Mesothelial cell of epicardium (in vitro differentiated cells): ENCODE measurements around the gene EXOC7. TPM values are rescaled to one million over a fixed set of nuclear protein-coding genes. Genes with fewer than 3 reads are reported as not detected.
"Not testable (repeated sequence)": the region's sequence is repeated elsewhere in the genome, so short reads cannot be mapped to it uniquely, and the experiment has no call there.

Source experiments
- DNase-seq, 2 experiments: peaks; one replicate each; pipeline ENCODE4 v3.0.0; 2021; ENCODE audit warnings: low spot score in 2 of 2; ENCODE audit not compliant: unreplicated experiment in 2 of 2
- H3K27ac Mint-ChIP-seq: 2 replicates; pipeline ENCODE4 v1.8.0; 2021; ENCODE audit warnings: mixed read lengths
- H3K27me3 Mint-ChIP-seq: 2 replicates; pipeline ENCODE4 v1.8.0; 2021; ENCODE audit warnings: low read depth, mixed read lengths
- H3K36me3 Mint-ChIP-seq: 2 replicates; pipeline ENCODE4 v1.8.0; 2021; ENCODE audit warnings: mixed read lengths
- H3K4me1 Mint-ChIP-seq: 2 replicates; pipeline ENCODE4 v1.8.0; 2021; ENCODE audit warnings: mixed read lengths
- H3K4me3 Mint-ChIP-seq: 2 replicates; pipeline ENCODE4 v1.8.0; 2021; ENCODE audit warnings: mild to moderate bottlenecking, moderate library complexity, mixed read lengths
- H3K9me3 Mint-ChIP-seq: 2 replicates; pipeline ENCODE4 v1.8.0; 2021; ENCODE audit warnings: mixed read lengths
- total RNA-seq: library from RNA; stranded (reverse); gene quantifications from 3 replicates; pipeline ENCODE4 v1.2.1, GENCODE V29; 2021
- TF ChIP-seq, protein P1 (sequence below): fragments of 200-600 bp; sonication (generic); IDR thresholded peaks from one replicate; pipeline ENCODE4 v1.5.0; 2021; ENCODE audit warnings: antibody characterized with exemption; ENCODE audit not compliant: unreplicated experiment

Gene EXOC7
- total RNA-seq, 1 donor from 2014 or later = 261 TPM

DNA sequence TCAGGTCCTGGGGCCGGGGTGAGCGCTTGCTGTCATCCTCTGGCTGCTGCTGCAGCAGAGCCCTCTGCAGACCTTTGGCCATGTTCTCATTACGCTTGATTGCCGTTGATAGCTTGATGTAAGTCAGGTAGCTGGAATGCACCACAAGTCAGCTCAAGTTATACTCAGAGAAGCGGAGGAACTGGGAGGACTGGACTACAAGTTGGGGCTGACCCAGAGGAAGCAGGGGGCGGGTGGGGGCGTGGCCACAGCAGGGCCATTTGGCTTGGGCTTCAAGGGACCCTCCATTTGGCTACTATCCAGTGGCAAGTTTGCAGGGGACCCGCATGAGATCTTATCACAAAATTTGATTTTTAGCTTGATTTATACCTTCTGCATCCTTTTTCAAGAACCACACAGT is 57.5 kb downstream of the EXOC7 start:
- no peaks in the 10 kb centered on the region for H3K4me1 Mint-ChIP-seq
- peaks cover 60% of the 10 kb centered on the region for H3K36me3 Mint-ChIP-seq
- H3K4me3 Mint-ChIP-seq = no peak overlapping the region
- no peaks in the 10 kb centered on the region for H3K9me3 Mint-ChIP-seq
- no peak for DNase-seq
- no peak overlapping the region for H3K27ac Mint-ChIP-seq
- no peaks in the 10 kb centered on the region for H3K27me3 Mint-ChIP-seq
- TF ChIP-seq, protein P1, sequence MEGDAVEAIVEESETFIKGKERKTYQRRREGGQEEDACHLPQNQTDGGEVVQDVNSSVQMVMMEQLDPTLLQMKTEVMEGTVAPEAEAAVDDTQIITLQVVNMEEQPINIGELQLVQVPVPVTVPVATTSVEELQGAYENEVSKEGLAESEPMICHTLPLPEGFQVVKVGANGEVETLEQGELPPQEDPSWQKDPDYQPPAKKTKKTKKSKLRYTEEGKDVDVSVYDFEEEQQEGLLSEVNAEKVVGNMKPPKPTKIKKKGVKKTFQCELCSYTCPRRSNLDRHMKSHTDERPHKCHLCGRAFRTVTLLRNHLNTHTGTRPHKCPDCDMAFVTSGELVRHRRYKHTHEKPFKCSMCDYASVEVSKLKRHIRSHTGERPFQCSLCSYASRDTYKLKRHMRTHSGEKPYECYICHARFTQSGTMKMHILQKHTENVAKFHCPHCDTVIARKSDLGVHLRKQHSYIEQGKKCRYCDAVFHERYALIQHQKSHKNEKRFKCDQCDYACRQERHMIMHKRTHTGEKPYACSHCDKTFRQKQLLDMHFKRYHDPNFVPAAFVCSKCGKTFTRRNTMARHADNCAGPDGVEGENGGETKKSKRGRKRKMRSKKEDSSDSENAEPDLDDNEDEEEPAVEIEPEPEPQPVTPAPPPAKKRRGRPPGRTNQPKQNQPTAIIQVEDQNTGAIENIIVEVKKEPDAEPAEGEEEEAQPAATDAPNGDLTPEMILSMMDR = no peak

DNA sequence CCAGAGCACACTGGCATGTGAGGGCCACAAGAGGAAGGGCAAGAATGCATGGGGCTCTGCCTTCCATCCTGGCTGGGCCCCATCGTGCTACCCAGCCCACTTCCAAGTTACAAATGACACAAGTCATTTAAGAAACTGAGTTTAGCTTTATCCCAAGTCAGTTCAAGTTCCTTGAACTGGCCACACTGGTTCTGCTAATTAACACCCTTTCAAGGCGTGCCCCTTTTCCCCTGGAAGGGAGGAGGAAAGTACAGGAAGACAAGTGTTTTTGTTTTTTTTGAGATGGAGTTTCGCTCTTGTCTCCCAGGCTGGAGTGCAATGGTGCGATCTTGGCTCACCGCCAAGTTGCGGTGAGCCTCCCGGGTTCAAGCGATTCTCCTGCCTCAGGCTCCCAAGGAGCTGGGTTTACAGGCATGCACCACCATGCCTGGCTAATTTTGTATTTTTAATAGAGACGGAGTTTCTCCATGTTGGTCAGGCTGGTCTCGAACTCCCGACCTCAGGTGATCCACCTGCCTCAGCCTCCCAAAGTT is 59.0 kb downstream of the EXOC7 start:
- not testable (repeated sequence) for H3K27me3 Mint-ChIP-seq, H3K4me3 Mint-ChIP-seq, H3K27ac Mint-ChIP-seq, H3K9me3 Mint-ChIP-seq, H3K4me1 Mint-ChIP-seq, DNase-seq
- peaks cover 63% of the 10 kb centered on the region for H3K36me3 Mint-ChIP-seq

DNA sequence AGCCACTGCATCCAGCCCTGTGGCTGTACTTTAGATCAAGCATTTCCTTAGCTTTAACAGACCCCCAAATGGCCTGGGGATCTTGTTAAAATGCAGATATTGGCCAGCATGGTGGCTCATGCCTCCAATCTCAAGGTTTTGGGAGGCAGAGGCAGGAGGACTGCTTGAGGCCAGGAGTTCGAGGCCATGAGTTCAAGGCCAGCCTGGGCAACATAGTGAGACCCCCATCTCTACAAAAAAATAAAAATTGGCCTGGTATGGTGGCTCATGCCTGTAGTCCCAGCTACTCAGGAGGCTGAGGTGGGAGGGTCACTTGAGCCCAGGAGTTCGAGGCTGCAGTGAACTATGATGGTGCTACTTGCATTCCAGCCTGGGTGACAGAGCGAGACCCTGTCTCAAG is 60.7 kb downstream of the EXOC7 start:
- DNase-seq, H3K4me1 Mint-ChIP-seq, H3K27me3 Mint-ChIP-seq, H3K4me3 Mint-ChIP-seq, H3K9me3 Mint-ChIP-seq, H3K27ac Mint-ChIP-seq: not testable (repeated sequence)
- H3K36me3 Mint-ChIP-seq = peaks cover 66% of the 10 kb centered on the region

GRCh38 chr17:76040376-76040775 is 63.2 kb downstream of the EXOC7 start:
- H3K27me3 Mint-ChIP-seq = no peaks in the 10 kb centered on the region
- H3K4me3 Mint-ChIP-seq = no peak overlapping the region
- H3K36me3 Mint-ChIP-seq = peaks cover 55% of the 10 kb centered on the region
- TF ChIP-seq, protein P1 = no peak
- H3K9me3 Mint-ChIP-seq = no peaks in the 10 kb centered on the region
- peaks cover 3% of the 10 kb centered on the region for H3K4me1 Mint-ChIP-seq
- no peak overlapping the region for H3K27ac Mint-ChIP-seq
- DNase-seq = no peak

GRCh38 chr17:76039121-76039520 is 64.5 kb downstream of the EXOC7 start:
- H3K4me3 Mint-ChIP-seq = no peak overlapping the region
- H3K27ac Mint-ChIP-seq = no peak overlapping the region
- H3K4me1 Mint-ChIP-seq = peaks cover 3% of the 10 kb centered on the region
- H3K36me3 Mint-ChIP-seq = peaks cover 45% of the 10 kb centered on the region
- DNase-seq = no peak
- no peaks in the 10 kb centered on the region for H3K27me3 Mint-ChIP-seq
- H3K9me3 Mint-ChIP-seq = no peaks in the 10 kb centered on the region
- TF ChIP-seq, protein P1 = no peak

DNA sequence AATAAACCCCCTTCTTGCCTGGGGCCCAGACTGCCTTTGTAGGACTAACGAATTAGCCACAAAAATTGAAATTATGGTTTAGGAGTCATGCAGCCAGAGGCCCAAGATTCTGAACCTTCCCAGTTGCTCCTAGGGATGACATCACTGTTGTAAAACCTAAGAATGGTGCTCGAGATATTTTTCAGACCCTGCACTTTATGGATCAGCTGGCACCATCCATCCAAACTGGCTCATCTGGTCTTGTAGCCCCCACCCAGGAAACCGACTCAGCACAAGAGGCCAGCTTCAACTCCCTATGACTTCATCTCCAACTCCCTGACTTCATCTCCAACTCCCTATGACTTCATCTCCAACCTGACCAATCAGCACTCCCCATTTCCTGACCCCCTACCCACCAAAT is 65.5 kb downstream of the EXOC7 start:
- Mint-ChIP-seq H3K27ac (no peak overlapping the region), H3K4me1 (peaks cover 3% of the 10 kb centered on the region)

More for the DNA sequence above, 65.5 kb downstream of the EXOC7 start:
- no peak for DNase-seq
- Mint-ChIP-seq H3K4me3 (no peak overlapping the region), H3K9me3 (no peaks in the 10 kb centered on the region), H3K36me3 (peaks cover 35% of the 10 kb centered on the region), H3K27me3 (no peaks in the 10 kb centered on the region)
- TF ChIP-seq, protein P1 = no peak
